Measurements from ENCODE around the gene RPLP2.

DNA sequence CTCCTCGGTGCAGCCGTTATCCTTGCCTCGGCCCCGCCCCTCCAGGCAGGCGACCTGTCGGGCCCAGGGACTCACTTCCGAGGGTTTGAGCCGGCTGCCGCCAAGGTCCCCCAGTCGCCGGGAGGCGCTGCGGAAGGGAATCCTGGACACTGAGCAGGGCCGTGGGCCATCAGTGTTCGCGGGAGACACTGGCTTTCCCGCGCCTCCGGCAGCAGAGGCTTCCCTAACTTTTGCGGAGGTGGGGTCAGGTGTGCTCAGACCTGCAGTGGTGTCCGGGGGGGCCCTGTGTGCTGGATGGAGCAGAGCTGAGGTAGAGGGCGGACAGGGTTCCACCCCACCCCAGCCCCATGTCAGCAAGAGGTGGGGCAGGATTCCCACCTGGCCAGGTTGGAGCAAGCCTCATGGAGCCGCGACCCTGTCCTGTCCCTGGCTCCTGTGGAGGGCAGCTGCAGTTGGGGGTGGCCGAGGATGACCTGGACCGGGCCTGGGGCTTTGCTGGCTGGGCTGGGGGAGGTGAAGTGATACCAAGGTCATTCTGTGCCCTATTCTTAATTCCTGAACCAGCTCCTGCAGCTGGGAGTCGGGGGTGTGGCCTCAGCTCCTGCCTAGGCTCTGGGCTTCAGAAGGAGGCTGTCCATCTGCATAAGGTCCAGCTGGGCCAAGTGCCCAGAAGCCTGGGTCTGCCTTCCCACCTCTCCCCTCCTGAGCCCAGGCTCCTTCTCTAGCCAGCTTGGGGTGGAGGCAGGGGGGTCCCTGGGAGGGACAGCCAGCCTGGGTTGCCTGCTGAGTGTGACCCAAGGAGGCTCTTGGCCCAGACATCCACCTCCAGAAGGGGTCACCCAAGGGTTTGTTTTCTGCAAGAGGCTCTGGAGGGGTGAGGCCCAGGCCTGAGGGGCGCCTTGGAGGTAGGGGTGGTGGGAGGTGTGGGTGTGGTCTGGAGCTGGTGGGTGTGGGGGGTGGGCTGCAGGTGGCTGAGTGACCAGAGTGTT lies 41.3 kb downstream of the RPLP2 start:
- TF ChIP-seq, protein P1, sequence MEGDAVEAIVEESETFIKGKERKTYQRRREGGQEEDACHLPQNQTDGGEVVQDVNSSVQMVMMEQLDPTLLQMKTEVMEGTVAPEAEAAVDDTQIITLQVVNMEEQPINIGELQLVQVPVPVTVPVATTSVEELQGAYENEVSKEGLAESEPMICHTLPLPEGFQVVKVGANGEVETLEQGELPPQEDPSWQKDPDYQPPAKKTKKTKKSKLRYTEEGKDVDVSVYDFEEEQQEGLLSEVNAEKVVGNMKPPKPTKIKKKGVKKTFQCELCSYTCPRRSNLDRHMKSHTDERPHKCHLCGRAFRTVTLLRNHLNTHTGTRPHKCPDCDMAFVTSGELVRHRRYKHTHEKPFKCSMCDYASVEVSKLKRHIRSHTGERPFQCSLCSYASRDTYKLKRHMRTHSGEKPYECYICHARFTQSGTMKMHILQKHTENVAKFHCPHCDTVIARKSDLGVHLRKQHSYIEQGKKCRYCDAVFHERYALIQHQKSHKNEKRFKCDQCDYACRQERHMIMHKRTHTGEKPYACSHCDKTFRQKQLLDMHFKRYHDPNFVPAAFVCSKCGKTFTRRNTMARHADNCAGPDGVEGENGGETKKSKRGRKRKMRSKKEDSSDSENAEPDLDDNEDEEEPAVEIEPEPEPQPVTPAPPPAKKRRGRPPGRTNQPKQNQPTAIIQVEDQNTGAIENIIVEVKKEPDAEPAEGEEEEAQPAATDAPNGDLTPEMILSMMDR (IDR thresholded peaks at IDR 0.05; ENCODE audit: low read length), result peak; percentile 28
- no peak for TF ChIP-seq EZH2 (optimal IDR thresholded peaks at IDR 0.05; ENCODE audit: low read depth, low read length)
